GDM1 (cell line): ENCODE measurements around the gene SPATA6L.

Experiments
- DNase-seq: peaks from one replicate; lab custom pipeline; 2025; lab: John Stamatoyannopoulos, UW

SPATA6L gene

DNA sequence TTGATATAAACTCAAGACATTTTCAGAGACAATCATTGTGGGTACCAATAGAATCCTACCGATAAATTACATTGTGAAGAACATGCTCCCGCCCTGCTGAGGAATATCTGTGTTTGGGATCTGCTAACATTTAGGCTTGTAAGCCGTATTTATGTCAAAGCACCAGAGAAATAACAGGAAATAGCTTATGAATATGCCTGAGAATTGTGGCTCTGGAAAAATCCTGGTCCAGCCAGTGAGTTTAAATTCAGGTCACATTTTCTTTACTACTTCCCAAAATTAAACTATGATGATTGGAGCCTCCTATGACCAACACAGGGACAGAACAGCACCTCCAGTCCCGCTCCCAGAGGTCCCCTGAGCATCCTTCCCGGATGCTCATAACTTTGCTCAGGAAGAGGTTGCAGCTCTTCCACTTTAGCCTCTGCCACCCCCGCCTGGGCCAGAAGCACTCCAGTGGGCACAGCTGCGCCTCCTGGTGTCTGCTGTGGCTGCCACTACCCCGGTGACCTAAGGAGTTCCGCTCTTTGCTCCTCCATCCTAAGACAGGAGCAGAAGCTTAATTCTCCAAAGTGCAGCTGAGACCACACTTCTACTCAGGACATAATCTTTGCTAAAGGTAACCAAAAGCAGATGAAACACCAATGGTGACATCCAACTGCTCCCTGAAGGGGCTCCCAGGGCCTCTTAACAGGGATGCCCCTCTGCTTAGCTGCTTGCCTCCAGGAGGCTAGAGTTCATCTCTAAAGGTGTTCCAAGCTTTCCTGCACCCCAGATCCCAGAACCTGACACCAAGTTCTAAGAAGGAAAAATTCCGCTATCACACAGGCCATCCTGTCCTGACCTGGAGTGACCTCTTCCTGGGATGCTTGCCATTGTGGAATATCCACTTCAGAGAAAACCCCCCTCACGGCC is 117.2 kb downstream of the SPATA6L start:
- DNase-seq, result no peak
